ENCODE results near the gene ARHGAP26. TPM values are rescaled to one million over a fixed set of nuclear protein-coding genes. Genes with fewer than 3 reads are reported as not detected.

Gene ARHGAP26
- total and polyA plus RNA-seq, 2 donors (not counting 3 experiments of a cell fraction or from before 2014, with no cell fraction given): 3.1 to 16.2 TPM

DNA sequence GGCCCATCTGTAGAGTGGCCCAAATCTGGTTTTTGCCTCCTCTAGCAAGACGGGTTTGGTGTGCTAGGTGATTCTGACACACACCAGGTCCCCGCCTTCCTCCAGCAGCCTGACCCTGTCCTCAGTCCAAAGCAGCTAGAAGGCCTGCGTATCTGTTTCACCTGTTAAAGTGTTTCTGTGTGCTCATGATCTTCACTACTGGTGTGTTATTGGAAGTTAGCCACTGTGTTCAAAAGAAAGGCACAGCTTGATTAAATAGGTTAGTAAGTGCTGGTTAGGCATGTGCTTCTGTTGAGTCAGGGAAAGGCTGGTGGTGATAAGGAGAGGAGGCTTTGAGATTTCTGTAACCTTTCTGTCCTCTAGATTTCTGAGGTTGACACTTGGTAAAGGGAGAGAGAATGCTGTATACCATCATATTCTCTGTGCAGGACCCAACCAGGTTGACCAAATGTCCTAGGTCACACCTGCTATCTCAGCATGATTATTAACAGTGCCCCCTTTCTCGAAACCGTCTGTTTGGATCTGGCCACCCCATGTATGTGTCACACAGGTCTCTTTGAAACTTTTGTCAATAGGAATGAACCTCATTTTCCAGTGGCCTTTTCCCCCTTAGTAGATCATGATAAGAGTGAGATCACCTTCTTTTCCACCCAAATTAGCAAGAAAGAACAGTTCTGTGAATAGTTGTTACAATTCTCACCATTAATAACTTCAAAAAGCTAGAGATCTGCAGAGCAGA, 58.8 kb downstream of the ARHGAP26 start:
- BruUV-seq (replicated peaks): no TSS peak
- Histone ChIP-seq H2AFZ (ENCODE audit: low read depth, low read length) (no peak overlapping the region), H4K20me1 (replicated peaks; ENCODE audit: control insufficient read depth, extremely low read depth, insufficient read depth, low read length) (no peaks in the 10 kb centered on the region), H3K27me3 (ENCODE audit: control insufficient read depth in 2 of 2, insufficient read depth in 2 of 2, low read length in 2 of 2) (no peaks in the 10 kb centered on the region), H3K4me1 (ENCODE audit: control insufficient read depth, extremely low read depth, insufficient read depth, low read length) (peaks cover 65% of the 10 kb centered on the region), H3K27ac (ENCODE audit: insufficient read depth, low read depth, low read length) (no peak overlapping the region), H3K36me3 (ENCODE audit: control insufficient read depth in 2 of 2, extremely low read depth in 1 of 2, insufficient read depth in 2 of 2, low read length in 2 of 2) (no peaks in the 10 kb centered on the region), H3K4me3 (replicated peaks in 1 of 3; ENCODE audit: insufficient read depth in 1 of 3, low read depth in 1 of 3, low read length in 3 of 3) (no peak overlapping the region), H3K9ac (replicated peaks; ENCODE audit: extremely low read depth, insufficient read depth, low read length) (no peak overlapping the region), H3K79me2 (ENCODE audit: control insufficient read depth, insufficient read depth, low read length) (no peaks in the 10 kb centered on the region), H3K4me2 (ENCODE audit: insufficient read depth, low read length) (no peak overlapping the region), H3K9me3 (replicated peaks; ENCODE audit: control insufficient read depth, insufficient read depth, low read length) (no peaks in the 10 kb centered on the region), H3K9me1 (replicated peaks; ENCODE audit: control insufficient read depth, extremely low read depth, insufficient read depth, low read length) (no peaks in the 10 kb centered on the region)
- POLR2A ChIA-PET: interaction anchor here (0.6 kb wide), 1 partner anchor 29 kb away, joined by 4 read pairs; no protein-coding TSS in a partner anchor
- CTCF ChIA-PET: interaction anchor here (0.9 to 2.2 kb wide), 3 partner anchors 25 to 116 kb away, joined by 4 to 13 read pairs (median 5); no protein-coding TSS in a partner anchor
- DNase-seq (ENCODE audit: low read depth, low spot score): no peak
- intact Hi-C loops (cut with micrococcal nuclease): no loop called here
- dilution Hi-C loops (cut with MboI; ENCODE audit: extremely low pct_ligation_motif_present, low sequenced_read_pairs): no loop called here
- no peak for TF ChIP-seq MYC (IDR thresholded peaks at IDR 0.05; ENCODE audit: low read depth, low read length)
- TF ChIP-seq GATA2 (IDR thresholded peaks at IDR 0.05; ENCODE audit: insufficient read depth, insufficient read length, low read depth, low read length): no peak
- TF ChIP-seq JUN (IDR thresholded peaks at IDR 0.05; ENCODE audit: borderline replicate concordance, insufficient read depth, insufficient read length, low read depth): no peak
- TF ChIP-seq FOS (IDR thresholded peaks at IDR 0.05; ENCODE audit: borderline replicate concordance, insufficient read depth, low read length): no peak
- TF ChIP-seq POLR2A (IDR thresholded peaks at IDR 0.05; ENCODE audit: low read depth, low read length): no peak
- TF ChIP-seq EZH2 (IDR thresholded peaks at IDR 0.05; ENCODE audit: borderline replicate concordance, low read depth, low read length, severe bottlenecking): no peak
- TF ChIP-seq, protein P1, sequence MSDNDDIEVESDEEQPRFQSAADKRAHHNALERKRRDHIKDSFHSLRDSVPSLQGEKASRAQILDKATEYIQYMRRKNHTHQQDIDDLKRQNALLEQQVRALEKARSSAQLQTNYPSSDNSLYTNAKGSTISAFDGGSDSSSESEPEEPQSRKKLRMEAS (IDR thresholded peaks at IDR 0.05; ENCODE audit: insufficient read depth, insufficient read length): no peak
- TF ChIP-seq, protein P2, sequence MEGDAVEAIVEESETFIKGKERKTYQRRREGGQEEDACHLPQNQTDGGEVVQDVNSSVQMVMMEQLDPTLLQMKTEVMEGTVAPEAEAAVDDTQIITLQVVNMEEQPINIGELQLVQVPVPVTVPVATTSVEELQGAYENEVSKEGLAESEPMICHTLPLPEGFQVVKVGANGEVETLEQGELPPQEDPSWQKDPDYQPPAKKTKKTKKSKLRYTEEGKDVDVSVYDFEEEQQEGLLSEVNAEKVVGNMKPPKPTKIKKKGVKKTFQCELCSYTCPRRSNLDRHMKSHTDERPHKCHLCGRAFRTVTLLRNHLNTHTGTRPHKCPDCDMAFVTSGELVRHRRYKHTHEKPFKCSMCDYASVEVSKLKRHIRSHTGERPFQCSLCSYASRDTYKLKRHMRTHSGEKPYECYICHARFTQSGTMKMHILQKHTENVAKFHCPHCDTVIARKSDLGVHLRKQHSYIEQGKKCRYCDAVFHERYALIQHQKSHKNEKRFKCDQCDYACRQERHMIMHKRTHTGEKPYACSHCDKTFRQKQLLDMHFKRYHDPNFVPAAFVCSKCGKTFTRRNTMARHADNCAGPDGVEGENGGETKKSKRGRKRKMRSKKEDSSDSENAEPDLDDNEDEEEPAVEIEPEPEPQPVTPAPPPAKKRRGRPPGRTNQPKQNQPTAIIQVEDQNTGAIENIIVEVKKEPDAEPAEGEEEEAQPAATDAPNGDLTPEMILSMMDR (IDR thresholded peaks at IDR 0.05; ENCODE audit: extremely low read depth in 1 of 2, insufficient read depth in 1 of 2, low read depth in 1 of 2, low read length in 2 of 2): no peak
- no peak for TF ChIP-seq POLR2AphosphoS5 (IDR thresholded peaks at IDR 0.05; ENCODE audit: insufficient read depth, low read depth, low read length)
- FAIRE-seq: no peak
